OCI-LY7 (cell line): ENCODE data around the gene OTOG. TPM values are rescaled to one million over a fixed set of nuclear protein-coding genes. Genes with fewer than 3 reads are reported as not detected.

ENCODE experiments used
- BruUV-seq: library from RNA; stranded (reverse); fragments of 400-500 nt; replicated peaks from 2 replicates; lab custom pipeline; 2021; lab: Mats Ljungman, UMichigan
- CTCF ChIA-PET: fragments of 300-600 bp; sonication (Branson Sonifier 250); formaldehyde crosslinking; loops from one replicate; lab custom pipeline; 2022; ENCODE audit warnings: antibody characterized with exemption; ENCODE audit not compliant: unreplicated experiment; lab: Charles Lee
- POLR2A ChIA-PET: fragments of 300-600 bp; sonication (Branson Sonifier 250); formaldehyde crosslinking; loops from one replicate; lab custom pipeline; 2022; ENCODE audit warnings: antibody characterized with exemption; lab: Charles Lee
- DNase-seq: peaks from one replicate; pipeline ENCODE4 v3.0.0-alpha.2; 2015; ENCODE audit warnings: low spot score
- H2AFZ ChIP-seq: fragments of 200-600 bp; sonication (generic), shearing (Covaris generic); 2 replicates; pipeline ENCODE4 v1.6.1; 2014; ENCODE audit warnings: mild to moderate bottlenecking, antibody characterized with exemption, low read length, moderate library complexity
- H3K27ac ChIP-seq: fragments of 200-600 bp; sonication (generic); 2 replicates; pipeline ENCODE4 v1.5.1; 2014; ENCODE audit warnings: mixed run types, low read depth, mild to moderate bottlenecking, moderate library complexity, low read length, inconsistent platforms; ENCODE audit not compliant: poor library complexity, severe bottlenecking
- H3K36me3 ChIP-seq: fragments of 200-600 bp; sonication (generic); 2 replicates; pipeline ENCODE4 v1.6.1; 2014; ENCODE audit warnings: mild to moderate bottlenecking, antibody characterized with exemption, low read length, moderate library complexity, mixed read lengths; ENCODE audit not compliant: insufficient read depth
- H3K4me1 ChIP-seq: fragments of 200-600 bp; sonication (generic); 2 replicates; pipeline ENCODE4 v1.5.1; 2014; ENCODE audit warnings: mild to moderate bottlenecking, low read length; ENCODE audit not compliant: insufficient read depth, poor library complexity, severe bottlenecking
- H3K4me2 ChIP-seq: fragments of 200-600 bp; sonication (generic); 2 replicates; pipeline ENCODE4 v1.6.1; 2014; ENCODE audit warnings: mild to moderate bottlenecking, low read length
- H3K4me3 ChIP-seq: fragments of 200-600 bp; sonication (generic); 2 replicates; pipeline ENCODE4 v1.5.1; 2014; ENCODE audit warnings: mild to moderate bottlenecking, low read depth, low read length; ENCODE audit not compliant: poor library complexity, severe bottlenecking
- H3K79me2 ChIP-seq: fragments of 200-600 bp; sonication (generic); 2 replicates; pipeline ENCODE4 v1.6.1; 2016; ENCODE audit warnings: low read depth, mild to moderate bottlenecking, low read length, moderate library complexity, mixed read lengths; ENCODE audit not compliant: insufficient read depth
- H3K9me2 ChIP-seq: fragments of 200-600 bp; sonication (generic); 2 replicates; pipeline ENCODE4 v1.6.1; 2016; ENCODE audit warnings: mild to moderate bottlenecking, low read length, mixed read lengths; ENCODE audit not compliant: insufficient read depth
- H3K9me3 ChIP-seq: fragments of 200-600 bp; sonication (generic); 2 replicates; pipeline ENCODE4 v1.6.1; 2014; ENCODE audit warnings: mild to moderate bottlenecking, mixed run types, low read length, mixed read lengths
- H4K20me1 ChIP-seq: fragments of 200-600 bp; sonication (generic); 2 replicates; pipeline ENCODE4 v1.6.1; 2014; ENCODE audit warnings: mild to moderate bottlenecking, antibody characterized with exemption, low read length, moderate library complexity, mixed read lengths; ENCODE audit not compliant: insufficient read depth
- EZH2phosphoT487 ChIP-seq: fragments of 200-600 bp; sonication (generic); IDR thresholded peaks from 2 replicates; pipeline ENCODE4 v1.6.1; 2018; ENCODE audit warnings: low read depth, borderline replicate concordance, mild to moderate bottlenecking, mixed run types, antibody characterized with exemption, low read length, moderate library complexity, mixed read lengths
- intact Hi-C: fragments of 100-400 bp; cut with micrococcal nuclease; formaldehyde crosslinking; loops from one replicate; pipeline ENCODE4 v1.10.0; 2022; ENCODE audit not compliant: unreplicated experiment
- total RNA-seq, 2 experiments: library from RNA; depleted of rRNA in 1 of 2; stranded (reverse); fragments of >200 nt in 1 of 2; shearing (Covaris generic) in 1 of 2; gene quantifications; 2 replicates each; pipeline ENCODE4 v1.2.3, GENCODE V29; 2014 to 2022
- TF ChIP-seq, protein P1 (sequence below): fragments of 200-600 bp; sonication (generic); conservative IDR thresholded peaks from 2 replicates; pipeline ENCODE4 v1.5.1; 2014; ENCODE audit warnings: mild to moderate bottlenecking, antibody characterized with exemption, low read length, moderate library complexity, mixed read lengths

Gene OTOG
- total RNA-seq, 2 experiments from 2014 or later: not detected

DNA sequence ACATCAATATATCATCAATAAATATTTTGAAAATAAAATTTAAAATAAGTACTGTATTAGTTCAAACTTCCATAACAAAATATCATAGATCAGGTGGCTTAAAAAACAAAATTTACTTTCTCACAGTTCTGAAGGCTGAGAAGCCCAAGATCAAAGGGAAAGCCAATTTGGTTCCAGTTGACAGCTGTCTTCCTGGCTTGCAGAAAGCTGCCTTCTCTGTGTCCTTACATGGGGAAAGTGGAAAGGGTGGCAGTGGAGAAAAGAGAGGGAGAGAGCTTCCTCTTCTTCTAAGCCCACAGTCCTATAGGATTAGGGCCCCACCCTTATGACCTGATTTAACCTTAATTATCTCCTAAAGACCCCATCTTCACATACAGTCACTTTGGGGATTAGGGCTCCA lies 121.1 kb downstream of the OTOG start:
- H3K27ac ChIP-seq: no peak overlapping the region
- no peaks in the 10 kb centered on the region for H3K9me2 ChIP-seq
- no peaks in the 10 kb centered on the region for H3K9me3 ChIP-seq
- H3K36me3 ChIP-seq: no peaks in the 10 kb centered on the region
- no peaks in the 10 kb centered on the region for H4K20me1 ChIP-seq
- no peaks in the 10 kb centered on the region for H3K79me2 ChIP-seq
- DNase-seq: no peak
- H2AFZ ChIP-seq: no peak overlapping the region
- intact Hi-C loops: no loop called here
- no peak for TF ChIP-seq EZH2phosphoT487
- TF ChIP-seq, protein P1, sequence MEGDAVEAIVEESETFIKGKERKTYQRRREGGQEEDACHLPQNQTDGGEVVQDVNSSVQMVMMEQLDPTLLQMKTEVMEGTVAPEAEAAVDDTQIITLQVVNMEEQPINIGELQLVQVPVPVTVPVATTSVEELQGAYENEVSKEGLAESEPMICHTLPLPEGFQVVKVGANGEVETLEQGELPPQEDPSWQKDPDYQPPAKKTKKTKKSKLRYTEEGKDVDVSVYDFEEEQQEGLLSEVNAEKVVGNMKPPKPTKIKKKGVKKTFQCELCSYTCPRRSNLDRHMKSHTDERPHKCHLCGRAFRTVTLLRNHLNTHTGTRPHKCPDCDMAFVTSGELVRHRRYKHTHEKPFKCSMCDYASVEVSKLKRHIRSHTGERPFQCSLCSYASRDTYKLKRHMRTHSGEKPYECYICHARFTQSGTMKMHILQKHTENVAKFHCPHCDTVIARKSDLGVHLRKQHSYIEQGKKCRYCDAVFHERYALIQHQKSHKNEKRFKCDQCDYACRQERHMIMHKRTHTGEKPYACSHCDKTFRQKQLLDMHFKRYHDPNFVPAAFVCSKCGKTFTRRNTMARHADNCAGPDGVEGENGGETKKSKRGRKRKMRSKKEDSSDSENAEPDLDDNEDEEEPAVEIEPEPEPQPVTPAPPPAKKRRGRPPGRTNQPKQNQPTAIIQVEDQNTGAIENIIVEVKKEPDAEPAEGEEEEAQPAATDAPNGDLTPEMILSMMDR: no peak
- H3K4me3 ChIP-seq: no peak overlapping the region
- H3K4me2 ChIP-seq: no peak overlapping the region
- BruUV-seq: no TSS peak
- no peaks in the 10 kb centered on the region for H3K4me1 ChIP-seq
- ChIA-PET CTCF (no interaction called here), POLR2A (no interaction called here)

DNA sequence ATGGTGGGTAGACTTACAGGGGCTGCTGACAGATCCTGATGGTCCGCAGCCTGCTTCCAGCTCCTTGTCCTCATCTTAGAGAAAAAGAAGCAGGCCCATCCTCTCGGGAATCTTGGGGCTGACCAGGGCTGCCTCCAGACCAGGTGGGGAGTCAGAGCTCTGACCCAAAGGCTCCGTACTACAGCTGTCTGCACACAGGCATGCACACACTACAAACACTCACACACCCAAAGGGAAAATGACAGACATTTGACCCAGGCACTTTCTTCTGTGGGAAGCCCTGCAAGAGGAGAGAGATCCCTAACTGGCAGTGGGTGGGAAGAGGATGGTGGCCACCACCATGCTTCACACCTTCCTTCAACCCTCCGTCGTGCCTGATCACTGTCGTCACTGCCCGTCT lies 125.4 kb downstream of the OTOG start:
- Histone ChIP-seq H3K4me2 (no peak overlapping the region), H3K79me2 (no peaks in the 10 kb centered on the region), H3K36me3 (no peaks in the 10 kb centered on the region), H4K20me1 (no peaks in the 10 kb centered on the region), H3K9me2 (no peaks in the 10 kb centered on the region), H3K4me1 (no peaks in the 10 kb centered on the region), H3K9me3 (no peaks in the 10 kb centered on the region), H3K4me3 (no peak overlapping the region), H2AFZ (no peak overlapping the region), H3K27ac (no peak overlapping the region)
- TF ChIP-seq, protein P1: no peak
- no peak for TF ChIP-seq EZH2phosphoT487
- CTCF ChIA-PET: no interaction called here
- no peak for DNase-seq
- intact Hi-C loops: no loop called here
- POLR2A ChIA-PET: no interaction called here
- no TSS peak for BruUV-seq

- intact Hi-C loops: no loop called here
- Histone ChIP-seq H3K27ac (no peak overlapping the region), H3K79me2 (no peaks in the 10 kb centered on the region), H2AFZ (no peak overlapping the region), H3K4me1 (no peaks in the 10 kb centered on the region), H3K4me3 (no peak overlapping the region), H3K4me2 (no peak overlapping the region), H4K20me1 (no peaks in the 10 kb centered on the region), H3K36me3 (no peaks in the 10 kb centered on the region), H3K9me3 (no peaks in the 10 kb centered on the region), H3K9me2 (no peaks in the 10 kb centered on the region)
- ChIA-PET POLR2A (no interaction called here), CTCF (no interaction called here)
- TF ChIP-seq, protein P1: no peak
- no peak for TF ChIP-seq EZH2phosphoT487
- BruUV-seq: no TSS peak
- no peak for DNase-seq
These were observed 126.9 kb downstream of the OTOG start for GRCh38 chr11:17673951-17674350.
